HEK293 (cell line): ENCODE data around the gene PCNX3.
A peak's percentile ranks its signal among the peaks of the same experiment; 100 is the strongest.

Experiments used
- CTCF ChIA-PET: fragments of 350-600 bp; formaldehyde crosslinking; extraction: SDS; loops from one replicate; lab custom pipeline; 2021; ENCODE audit warnings: antibody characterized with exemption; lab: Yijun Ruan, JAX
- POLR2A ChIA-PET: fragments of 300-600 bp; formaldehyde crosslinking; extraction: SDS; loops from one replicate; lab custom pipeline; 2020; ENCODE audit warnings: antibody characterized with exemption, inconsistent platforms; lab: Yijun Ruan, JAX
- H3K27ac ChIP-seq: fragments of 200-500 bp; sonication (Bioruptor generic); 2 replicates; pipeline ENCODE4 v1.5.1; 2014; ENCODE audit warnings: low read depth, low read length, control low read depth, inconsistent platforms; ENCODE audit errors: extremely low read depth
- H3K36me3 ChIP-seq, 2 experiments: fragments of 200-500 bp in 1 of 2; sonication (Bioruptor generic) in 1 of 2; 1 replicate in 1 of 2; 2 replicates in 1 of 2; pipeline ENCODE4 v1.5.1; 2014 to 2017; ENCODE audit warnings: inconsistent platforms in 2 of 2, low read length in 2 of 2; ENCODE audit not compliant: control insufficient read depth in 2 of 2, insufficient read depth in 1 of 2
- H3K4me1 ChIP-seq: fragments of 200-500 bp; sonication (Bioruptor generic); 2 replicates; pipeline ENCODE4 v1.5.1; 2014; ENCODE audit warnings: mild to moderate bottlenecking, low read length, inconsistent platforms; ENCODE audit not compliant: control insufficient read depth, insufficient read depth
- H3K4me3 ChIP-seq: 2 replicates; pipeline ENCODE4 v1.5.1; 2011; ENCODE audit warnings: low read depth, mild to moderate bottlenecking, control low read depth, low read length, moderate library complexity
- H3K9me3 ChIP-seq: fragments of 200-500 bp; sonication (Bioruptor generic); 2 replicates; pipeline ENCODE4 v1.5.1; 2014; ENCODE audit warnings: low read depth, low read length, inconsistent platforms; ENCODE audit not compliant: control insufficient read depth, insufficient read depth
- GLIS2 ChIP-seq: fragments of 450-650 bp; formaldehyde crosslinking; IDR thresholded peaks from 2 replicates; pipeline ENCODE4 v1.5.1; 2016; ENCODE audit warnings: missing biosample characterization, missing genetic modification characterization
- MEIS1 ChIP-seq: sonication (generic); formaldehyde crosslinking; IDR thresholded peaks from 2 replicates; pipeline ENCODE4 v1.8.1; 2022; ENCODE audit warnings: missing genetic modification reagents, mild to moderate bottlenecking, borderline replicate concordance
- PRDM4 ChIP-seq: fragments of 450-650 bp; formaldehyde crosslinking; IDR thresholded peaks from 2 replicates; pipeline ENCODE4 v1.5.1; 2017; ENCODE audit warnings: missing biosample characterization, missing genetic modification characterization
- RBAK ChIP-seq: fragments of 450-650 bp; formaldehyde crosslinking; IDR thresholded peaks from 2 replicates; pipeline ENCODE4 v1.5.1; 2016; ENCODE audit warnings: missing biosample characterization, missing genetic modification characterization
- SCRT2 ChIP-seq: fragments of 450-650 bp; formaldehyde crosslinking; IDR thresholded peaks from 2 replicates; pipeline ENCODE4 v1.5.1; 2016; ENCODE audit warnings: missing biosample characterization, missing genetic modification characterization
- ZBTB17 ChIP-seq: fragments of 450-650 bp; formaldehyde crosslinking; IDR thresholded peaks from 2 replicates; pipeline ENCODE4 v1.5.1; 2016; ENCODE audit warnings: missing biosample characterization, missing genetic modification characterization
- ZBTB21 ChIP-seq: fragments of 450-650 bp; formaldehyde crosslinking; IDR thresholded peaks from 2 replicates; pipeline ENCODE4 v1.5.1; 2017; ENCODE audit warnings: missing biosample characterization, missing genetic modification characterization
- ZIC2 ChIP-seq: fragments of 450-650 bp; formaldehyde crosslinking; IDR thresholded peaks from 2 replicates; pipeline ENCODE4 v1.5.1; 2016; ENCODE audit warnings: missing biosample characterization, missing genetic modification characterization
- ZNF184 ChIP-seq: fragments of 450-650 bp; IDR thresholded peaks from 2 replicates; pipeline ENCODE4 v1.5.1; 2018; ENCODE audit warnings: missing biosample characterization, mild to moderate bottlenecking, missing genetic modification characterization
- ZNF202 ChIP-seq: fragments of 450-650 bp; formaldehyde crosslinking; IDR thresholded peaks from 2 replicates; pipeline ENCODE4 v1.5.1; 2016; ENCODE audit warnings: missing biosample characterization, missing genetic modification characterization, borderline replicate concordance
- ZNF37A ChIP-seq: fragments of 450-650 bp; IDR thresholded peaks from 2 replicates; pipeline ENCODE4 v1.5.1; 2018; ENCODE audit warnings: missing biosample characterization, missing genetic modification characterization
- ZNF529 ChIP-seq: fragments of 450-650 bp; formaldehyde crosslinking; IDR thresholded peaks from 2 replicates; pipeline ENCODE4 v1.5.1; 2017; ENCODE audit warnings: missing genetic modification characterization, missing biosample characterization; ENCODE audit not compliant: insufficient replicate concordance
- ZNF571 ChIP-seq: fragments of 450-650 bp; formaldehyde crosslinking; IDR thresholded peaks from 2 replicates; pipeline ENCODE4 v1.5.0; 2017; ENCODE audit warnings: missing biosample characterization, missing genetic modification characterization
- ZNF600 ChIP-seq: fragments of 450-650 bp; formaldehyde crosslinking; IDR thresholded peaks from 2 replicates; pipeline ENCODE4 v1.5.1; 2016; ENCODE audit warnings: missing biosample characterization, missing genetic modification characterization
- ZNF692 ChIP-seq: fragments of 450-650 bp; formaldehyde crosslinking; IDR thresholded peaks from 2 replicates; pipeline ENCODE4 v1.5.1; 2016; ENCODE audit warnings: missing biosample characterization, missing genetic modification characterization
- ZNF776 ChIP-seq: fragments of 450-650 bp; formaldehyde crosslinking; IDR thresholded peaks from 2 replicates; pipeline ENCODE4 v1.5.0; 2017; ENCODE audit warnings: missing biosample characterization, missing genetic modification characterization, borderline replicate concordance

PCNX3 gene

GRCh38 chr11:65648997-65649493, 33.5 kb downstream of the PCNX3 start (continued):
- no peak for TF ChIP-seq ZNF692 (tag by site-specific recombination)
- TF ChIP-seq PRDM4 = no peak
- no peak for TF ChIP-seq ZNF529 (tag by site-specific recombination)
- TF ChIP-seq ZNF571 (tag by site-specific recombination) = no peak
- TF ChIP-seq ZBTB17 (tag by site-specific recombination) = no peak
- TF ChIP-seq ZNF776 (tag by site-specific recombination) = no peak
- TF ChIP-seq ZBTB21 (tag by site-specific recombination) = no peak
- TF ChIP-seq MEIS1 = no peak
- no peak for TF ChIP-seq SCRT2 (tag by site-specific recombination)
- no peak for TF ChIP-seq ZNF202 (tag by site-specific recombination)
- no peak for TF ChIP-seq ZNF184

GRCh38 chr11:65649656-65650546, 34.3 kb downstream of the PCNX3 start:
- POLR2A ChIA-PET = interaction anchor here (1.0 to 6.5 kb wide), 3 partner anchors 9 to 13 kb away, joined by 3 to 50 read pairs (median 4); partner anchors contain the start of genes RELA and SIPA1
- no peak overlapping the region for H3K4me3 ChIP-seq
- TF ChIP-seq ZNF37A (tag by site-specific recombination) = no peak
- TF ChIP-seq GLIS2 (tag by site-specific recombination) = 0 out of 2 replicates have a peak, but pooled peaks have one; percentile 10
- TF ChIP-seq ZNF600 (tag by site-specific recombination) = no peak
- peak; percentile 76 for TF ChIP-seq ZIC2
- TF ChIP-seq, all 188 proteins: peak for 2
- Histone ChIP-seq H3K4me1 (peaks cover 8% of the 10 kb centered on the region), H3K9me3 (no peaks in the 10 kb centered on the region), H3K27ac (no peak overlapping the region), H3K36me3 (peaks cover 0 to 56% of the 10 kb centered on the region in 2 experiments; a peak in 1 of 3 replicates)
- CTCF ChIA-PET = interaction anchor here (0.6 to 1.3 kb wide), 5 partner anchors 8 to 184 kb away, joined by 3 to 5 read pairs (median 3); partner anchors contain the start of gene SNX32

GRCh38 chr11:65650547-65651338, 35.2 kb downstream of the PCNX3 start:
- H3K4me3 ChIP-seq = no peak overlapping the region
- ChIA-PET CTCF (interaction anchor here (0.7 to 1.3 kb wide), 2 partner anchors 25 to 394 kb away, joined by 3 to 4 read pairs; no protein-coding TSS in a partner anchor), POLR2A (interaction anchor here (1.0 to 6.5 kb wide), 5 partner anchors 8 to 36 kb away, joined by 3 to 50 read pairs (median 13); partner anchors contain the start of genes MAP3K11, PCNX3, RELA and SIPA1)
- TF ChIP-seq ZIC2 = peak; percentile 12; the same call in 1 of the 2 replicates
- TF ChIP-seq RBAK = no peak
- no peaks in the 10 kb centered on the region for H3K9me3 ChIP-seq
- H3K27ac ChIP-seq = no peak overlapping the region
- peaks cover 8% of the 10 kb centered on the region for H3K4me1 ChIP-seq
- peaks cover 0 to 56% of the 10 kb centered on the region in 2 experiments; a peak in 1 of 3 replicates for H3K36me3 ChIP-seq
